Kidney epithelial cell (primary cell): ENCODE measurements around the gene ORC3. TPM values are rescaled to one million over a fixed set of nuclear protein-coding genes. Genes with fewer than 3 reads are reported as not detected.

Source experiments
- DNase-seq: peaks from one replicate; pipeline ENCODE4 v3.0.0-alpha.2; 2010; ENCODE audit warnings: low read depth
- H3K27me3 ChIP-seq: 2 replicates; pipeline ENCODE4 v1.6.0; 2011; ENCODE audit warnings: low read length; ENCODE audit not compliant: control insufficient read depth, insufficient read depth
- H3K36me3 ChIP-seq: 2 replicates; pipeline ENCODE4 v1.5.1; 2011; ENCODE audit warnings: low read length; ENCODE audit not compliant: control insufficient read depth, insufficient read depth
- H3K4me3 ChIP-seq: 2 replicates; pipeline ENCODE4 v1.5.1; 2011; ENCODE audit warnings: low read depth, mild to moderate bottlenecking, control low read depth, low read length
- CTCF ChIP-seq: IDR thresholded peaks from 2 replicates; pipeline ENCODE4 v1.5.1; 2011; ENCODE audit warnings: mild to moderate bottlenecking, moderate library complexity, low read length, control low read depth, inconsistent platforms; ENCODE audit not compliant: insufficient read depth, poor library complexity, severe bottlenecking
- total RNA-seq: library from RNA; depleted of rRNA; stranded (reverse); fragments of >200 nt; gene quantifications from 2 replicates; pipeline ENCODE4 v1.2.3, GENCODE V29; 2015

ORC3 gene
- total RNA-seq, 1 donor from 2014 or later: 20.9 TPM

DNA sequence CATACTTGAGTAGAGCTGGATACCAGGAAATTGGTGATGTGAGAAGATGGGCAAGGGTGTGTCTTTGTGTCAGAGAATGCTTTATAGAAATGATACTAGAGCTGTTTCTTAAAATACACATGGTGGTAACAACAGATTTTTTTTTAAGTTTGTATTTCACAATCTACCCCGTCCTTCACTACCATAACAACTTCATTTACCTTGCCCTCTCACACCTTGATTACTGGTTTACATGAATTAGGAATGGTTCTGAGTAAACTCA lies 45.5 kb upstream of the ORC3 start:
- no peak for DNase-seq
- TF ChIP-seq CTCF: no peak
- no peaks in the 10 kb centered on the region for H3K27me3 ChIP-seq
- H3K4me3 ChIP-seq: no peak overlapping the region
- no peaks in the 10 kb centered on the region for H3K36me3 ChIP-seq

DNA sequence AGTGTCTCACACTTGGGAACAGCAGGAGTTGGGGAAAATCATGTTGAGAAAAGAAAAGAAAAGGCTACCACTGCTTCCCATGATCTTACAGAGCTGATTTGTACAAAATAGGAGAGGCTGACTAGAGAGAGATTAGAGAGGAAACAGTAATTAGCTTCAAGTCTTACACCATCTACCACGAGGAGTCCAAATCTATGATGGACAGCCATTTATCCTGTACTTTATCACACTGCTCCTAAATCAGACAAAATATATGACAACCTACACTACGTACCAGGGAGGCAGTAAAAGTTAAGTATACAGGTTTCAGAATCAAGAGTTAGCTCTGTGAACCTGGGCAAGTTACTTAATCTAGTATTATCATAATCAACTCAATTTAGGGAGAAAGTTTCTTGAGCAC lies 38.1 kb upstream of the ORC3 start:
- no peak for DNase-seq
- TF ChIP-seq CTCF: no peak
- Histone ChIP-seq H3K4me3 (no peak overlapping the region), H3K27me3 (no peaks in the 10 kb centered on the region), H3K36me3 (no peaks in the 10 kb centered on the region)

DNA sequence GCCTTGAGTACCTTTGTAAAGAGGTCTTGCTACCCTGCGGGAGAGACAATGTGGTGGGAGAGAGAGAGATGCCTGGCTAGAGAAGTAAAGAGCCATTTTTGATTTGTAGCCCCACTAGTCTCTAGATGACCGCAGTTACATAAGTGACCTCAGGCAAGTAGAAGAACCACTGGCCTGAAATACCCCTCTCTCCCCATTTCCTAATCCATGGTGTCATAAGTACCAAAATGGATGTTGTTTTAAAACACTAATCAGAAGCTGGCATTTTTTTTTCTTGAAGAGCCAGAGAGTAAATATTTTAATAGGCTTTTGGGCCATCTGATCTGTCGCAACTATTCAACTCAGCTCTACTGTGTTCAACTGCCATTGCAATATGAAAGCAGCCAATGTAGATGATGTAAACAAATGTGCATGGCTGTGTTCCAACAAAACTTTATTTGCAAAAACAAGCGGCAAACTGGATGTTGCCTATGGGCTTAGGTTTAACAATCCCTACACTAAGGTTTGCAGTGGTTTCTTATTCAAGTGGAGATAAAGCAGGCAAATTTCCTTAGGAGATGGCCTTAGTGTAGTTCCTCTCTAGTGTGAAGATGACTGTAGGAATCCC lies 36.7 kb upstream of the ORC3 start:
- Histone ChIP-seq H3K36me3 (no peaks in the 10 kb centered on the region), H3K27me3 (no peaks in the 10 kb centered on the region), H3K4me3 (no peak overlapping the region)
- no peak for TF ChIP-seq CTCF
- no peak for DNase-seq

- Histone ChIP-seq H3K36me3 (no peaks in the 10 kb centered on the region), H3K27me3 (no peaks in the 10 kb centered on the region), H3K4me3 (no peak overlapping the region)
- no peak for DNase-seq
- no peak for TF ChIP-seq CTCF
These were observed 34.4 kb upstream of the ORC3 start for GRCh38 chr6:87555506-87555905.

DNA sequence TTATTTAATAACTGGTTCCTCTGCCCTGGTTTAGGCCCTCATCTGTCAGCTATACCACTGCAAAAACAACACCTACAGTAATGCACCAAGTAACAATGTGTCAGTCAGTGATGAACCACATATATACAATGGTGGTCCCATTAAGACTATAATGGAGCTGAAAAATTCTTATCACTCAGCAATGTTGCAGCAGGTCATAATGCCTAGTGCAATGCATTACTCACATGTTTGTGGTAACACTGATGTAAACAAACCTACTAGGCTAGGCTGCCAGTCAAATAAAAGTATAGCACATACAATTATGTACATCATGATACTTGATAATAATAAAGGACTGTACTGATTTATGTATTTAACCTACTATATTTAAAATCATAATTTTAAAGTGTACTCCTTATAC lies 31.5 kb upstream of the ORC3 start:
- Histone ChIP-seq H3K27me3 (no peaks in the 10 kb centered on the region), H3K4me3 (no peak overlapping the region), H3K36me3 (no peaks in the 10 kb centered on the region)
- TF ChIP-seq CTCF: no peak
- DNase-seq: no peak

GRCh38 chr6:87561017-87561416 lies 28.9 kb upstream of the ORC3 start:
- no peak for DNase-seq
- Histone ChIP-seq H3K36me3 (no peaks in the 10 kb centered on the region), H3K27me3 (no peaks in the 10 kb centered on the region), H3K4me3 (no peak overlapping the region)
- TF ChIP-seq CTCF: no peak
